HG02678 (cell line): ENCODE results near the gene CRB1.
A peak's percentile ranks its signal among the peaks of the same experiment; 100 is the strongest.

Experiments
- ATAC-seq: cut with Tn5 transposase; IDR thresholded peaks from one replicate; pipeline ENCODE4 v1.9.1; 2021; ENCODE audit warnings: mild to moderate bottlenecking, moderate library complexity; ENCODE audit not compliant: unreplicated experiment

The CRB1 gene

GRCh38 chr1:197342044-197342565 is 74.1 kb downstream of the CRB1 start:
- no peak for ATAC-seq

GRCh38 chr1:197342669-197343068 is 74.6 kb downstream of the CRB1 start:
- no peak for ATAC-seq

- ATAC-seq = no peak
Measured at GRCh38 chr1:197343663-197344273, 75.7 kb downstream of the CRB1 start.

- ATAC-seq = no peak
Measured at GRCh38 chr1:197351821-197352440, 83.9 kb downstream of the CRB1 start.

GRCh38 chr1:197355248-197355995 is 87.4 kb downstream of the CRB1 start:
- no peak for ATAC-seq

- ATAC-seq = peak; percentile 63
Measured at GRCh38 chr1:197356723-197357533, 88.9 kb downstream of the CRB1 start.

- ATAC-seq = no peak
Measured at GRCh38 chr1:197358959-197359358, 90.9 kb downstream of the CRB1 start.

- no peak for ATAC-seq
Measured at GRCh38 chr1:197360068-197360467, 92.0 kb downstream of the CRB1 start.

GRCh38 chr1:197362871-197363270 is 94.8 kb downstream of the CRB1 start:
- no peak for ATAC-seq

GRCh38 chr1:197363855-197364254 is 95.8 kb downstream of the CRB1 start:
- ATAC-seq = no peak

GRCh38 chr1:197366996-197367395 is 98.9 kb downstream of the CRB1 start:
- ATAC-seq = no peak

GRCh38 chr1:197367627-197368026 is 99.6 kb downstream of the CRB1 start:
- ATAC-seq = no peak

GRCh38 chr1:197374428-197374827 is 106.4 kb downstream of the CRB1 start:
- ATAC-seq = no peak

GRCh38 chr1:197384471-197384870 is 116.4 kb downstream of the CRB1 start:
- no peak for ATAC-seq

GRCh38 chr1:197388801-197389200 is 120.7 kb downstream of the CRB1 start:
- no peak for ATAC-seq

- no peak for ATAC-seq
Measured at GRCh38 chr1:197390856-197391255, 122.8 kb downstream of the CRB1 start.

GRCh38 chr1:197391303-197392226 is 123.5 kb downstream of the CRB1 start:
- no peak for ATAC-seq

- no peak for ATAC-seq
Measured at GRCh38 chr1:197392541-197392940, 124.5 kb downstream of the CRB1 start.

GRCh38 chr1:197393105-197393504 is 125.1 kb downstream of the CRB1 start:
- ATAC-seq = no peak

- ATAC-seq = no peak
Measured at GRCh38 chr1:197393772-197394171, 125.7 kb downstream of the CRB1 start.
